ENCODE measurements around the gene TDRD7. TPM values are rescaled to one million over a fixed set of nuclear protein-coding genes. Genes with fewer than 3 reads are reported as not detected.

The TDRD7 gene
- polyA plus RNA-seq, 1 donor (not counting 4 experiments of a cell fraction or from before 2014, with no cell fraction given), result 10.5 TPM

DNA sequence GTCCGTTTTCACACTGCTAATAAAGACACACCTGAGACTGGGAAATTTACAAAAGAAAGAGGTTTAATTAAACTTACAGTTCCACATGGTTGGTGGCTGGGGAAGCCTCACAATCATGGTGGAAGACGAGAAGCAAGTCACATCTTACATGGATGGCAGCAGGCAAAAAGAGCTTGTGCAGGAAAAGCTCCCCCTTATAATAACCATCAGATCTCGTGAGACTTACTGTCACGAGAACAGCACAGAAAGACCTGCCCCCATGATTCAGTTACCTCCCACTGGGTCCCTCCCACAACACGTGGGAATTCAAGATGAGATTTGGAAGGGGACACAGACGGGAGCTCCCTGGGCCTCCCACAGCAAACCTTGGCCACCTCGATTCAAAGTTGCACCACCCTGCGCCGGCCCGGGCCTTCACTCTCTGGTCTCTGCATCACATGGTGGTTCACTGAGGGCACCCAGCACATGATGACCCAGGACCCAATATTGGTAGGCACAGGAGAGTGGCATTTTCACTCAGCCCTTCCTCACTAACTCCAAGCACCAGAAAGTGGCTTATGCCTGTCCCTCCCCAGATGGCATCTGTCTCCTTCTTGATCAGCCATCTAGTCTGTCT, 21.0 kb upstream of the TDRD7 start:
- Histone ChIP-seq H3K9ac (ENCODE audit: control insufficient read depth, extremely low read depth, insufficient read depth, low read length) (no peak overlapping the region), H3K27ac (ENCODE audit: control insufficient read depth, insufficient read depth, low read length) (no peak overlapping the region), H3K4me3 (ENCODE audit: control insufficient read depth in 2 of 3, extremely low read depth in 1 of 3, insufficient read depth in 2 of 3, low read depth in 1 of 3, low read length in 3 of 3) (no peak overlapping the region), H3K36me3 (ENCODE audit: control insufficient read depth in 2 of 2, extremely low read depth in 1 of 2, insufficient read depth in 2 of 2, low read length in 2 of 2) (no peaks in the 10 kb centered on the region), H2AFZ (ENCODE audit: control insufficient read depth, low read length) (no peak overlapping the region), H3K9me3 (ENCODE audit: control insufficient read depth, low read depth, low read length) (no peaks in the 10 kb centered on the region), H3K27me3 (ENCODE audit: control insufficient read depth, extremely low read depth, insufficient read depth, low read length) (peaks cover 6% of the 10 kb centered on the region), H3K79me2 (ENCODE audit: control insufficient read depth, insufficient read depth, low read length) (no peaks in the 10 kb centered on the region), H4K20me1 (ENCODE audit: control insufficient read depth, extremely low read depth, insufficient read depth, low read length) (no peaks in the 10 kb centered on the region), H3K4me2 (ENCODE audit: control insufficient read depth, extremely low read depth, insufficient read depth, low read depth, low read length) (no peak overlapping the region), H3K4me1 (ENCODE audit: control insufficient read depth, extremely low read depth, insufficient read depth, low read length) (no peaks in the 10 kb centered on the region), H3K9me1 (ENCODE audit: control insufficient read depth, extremely low read depth, insufficient read depth, low read length) (no peaks in the 10 kb centered on the region)
- dilution Hi-C loops (cut with MboI; ENCODE audit: extremely low pct_ligation_motif_present, low sequenced_read_pairs), result no loop called here
- TF ChIP-seq, protein P1, sequence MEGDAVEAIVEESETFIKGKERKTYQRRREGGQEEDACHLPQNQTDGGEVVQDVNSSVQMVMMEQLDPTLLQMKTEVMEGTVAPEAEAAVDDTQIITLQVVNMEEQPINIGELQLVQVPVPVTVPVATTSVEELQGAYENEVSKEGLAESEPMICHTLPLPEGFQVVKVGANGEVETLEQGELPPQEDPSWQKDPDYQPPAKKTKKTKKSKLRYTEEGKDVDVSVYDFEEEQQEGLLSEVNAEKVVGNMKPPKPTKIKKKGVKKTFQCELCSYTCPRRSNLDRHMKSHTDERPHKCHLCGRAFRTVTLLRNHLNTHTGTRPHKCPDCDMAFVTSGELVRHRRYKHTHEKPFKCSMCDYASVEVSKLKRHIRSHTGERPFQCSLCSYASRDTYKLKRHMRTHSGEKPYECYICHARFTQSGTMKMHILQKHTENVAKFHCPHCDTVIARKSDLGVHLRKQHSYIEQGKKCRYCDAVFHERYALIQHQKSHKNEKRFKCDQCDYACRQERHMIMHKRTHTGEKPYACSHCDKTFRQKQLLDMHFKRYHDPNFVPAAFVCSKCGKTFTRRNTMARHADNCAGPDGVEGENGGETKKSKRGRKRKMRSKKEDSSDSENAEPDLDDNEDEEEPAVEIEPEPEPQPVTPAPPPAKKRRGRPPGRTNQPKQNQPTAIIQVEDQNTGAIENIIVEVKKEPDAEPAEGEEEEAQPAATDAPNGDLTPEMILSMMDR (optimal IDR thresholded peaks at IDR 0.05 in 1 of 3, IDR thresholded peaks at IDR 0.05 in 1 of 3, conservative IDR thresholded peaks at IDR 0.05 in 1 of 3; ENCODE audit: extremely low read depth in 1 of 3, insufficient read depth in 2 of 3, low read length in 3 of 3), result no peak
- TF ChIP-seq EZH2 (IDR thresholded peaks at IDR 0.05; ENCODE audit: low read length), result no peak
- DNase-seq (ENCODE audit: low read depth, low spot score), result no peak
- no peak for FAIRE-seq

DNA sequence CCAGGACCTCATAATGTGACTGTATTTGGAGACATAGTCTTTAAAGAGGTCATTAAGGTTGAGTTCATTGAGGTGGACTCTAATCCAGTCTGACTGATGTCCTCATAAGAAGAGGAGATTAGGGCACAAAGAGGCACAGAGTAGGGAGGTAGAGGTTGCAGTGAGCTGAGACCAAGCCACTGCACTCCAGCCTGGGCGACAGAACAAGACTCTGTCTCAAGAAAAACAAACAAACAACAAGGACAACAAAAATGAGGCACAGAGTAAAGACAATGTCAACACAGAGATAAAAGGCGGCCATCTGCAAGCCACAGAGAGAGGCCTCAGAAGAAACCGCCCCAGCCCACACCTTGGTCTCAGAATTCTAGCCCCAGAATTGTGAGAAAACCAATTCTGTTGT, 17.0 kb upstream of the TDRD7 start:
- no peak for DNase-seq (ENCODE audit: low read depth, low spot score)
- Histone ChIP-seq H3K27me3 (ENCODE audit: control insufficient read depth, extremely low read depth, insufficient read depth, low read length) (peaks cover 2% of the 10 kb centered on the region), H3K9me3 (ENCODE audit: control insufficient read depth, low read depth, low read length) (no peaks in the 10 kb centered on the region), H3K9me1 (ENCODE audit: control insufficient read depth, extremely low read depth, insufficient read depth, low read length) (no peaks in the 10 kb centered on the region), H3K9ac (ENCODE audit: control insufficient read depth, extremely low read depth, insufficient read depth, low read length) (no peak overlapping the region), H3K4me3 (ENCODE audit: control insufficient read depth in 2 of 3, extremely low read depth in 1 of 3, insufficient read depth in 2 of 3, low read depth in 1 of 3, low read length in 3 of 3) (no peak overlapping the region), H3K4me2 (ENCODE audit: control insufficient read depth, extremely low read depth, insufficient read depth, low read depth, low read length) (no peak overlapping the region), H3K27ac (ENCODE audit: control insufficient read depth, insufficient read depth, low read length) (no peak overlapping the region), H2AFZ (ENCODE audit: control insufficient read depth, low read length) (no peak overlapping the region), H3K4me1 (ENCODE audit: control insufficient read depth, extremely low read depth, insufficient read depth, low read length) (peaks cover 3% of the 10 kb centered on the region), H4K20me1 (ENCODE audit: control insufficient read depth, extremely low read depth, insufficient read depth, low read length) (no peaks in the 10 kb centered on the region), H3K36me3 (ENCODE audit: control insufficient read depth in 2 of 2, extremely low read depth in 1 of 2, insufficient read depth in 2 of 2, low read length in 2 of 2) (no peaks in the 10 kb centered on the region), H3K79me2 (ENCODE audit: control insufficient read depth, insufficient read depth, low read length) (no peaks in the 10 kb centered on the region)
- TF ChIP-seq, protein P1 (optimal IDR thresholded peaks at IDR 0.05 in 1 of 3, IDR thresholded peaks at IDR 0.05 in 1 of 3, conservative IDR thresholded peaks at IDR 0.05 in 1 of 3; ENCODE audit: extremely low read depth in 1 of 3, insufficient read depth in 2 of 3, low read length in 3 of 3), result no peak
- no peak for TF ChIP-seq EZH2 (IDR thresholded peaks at IDR 0.05; ENCODE audit: low read length)
- dilution Hi-C loops (cut with MboI; ENCODE audit: extremely low pct_ligation_motif_present, low sequenced_read_pairs), result no loop called here
- no peak for FAIRE-seq

All from keratinocyte (primary cell).